BLaER1 (cell line): ENCODE data around the gene CCDC13.

Source experiments
- H3K27ac ChIP-seq: shearing (Covaris generic); formaldehyde crosslinking; 2 replicates; pipeline ENCODE4 v1.8.1; 2022
- H3K27me3 ChIP-seq: shearing (Covaris generic); formaldehyde crosslinking; 2 replicates; pipeline ENCODE4 v1.8.1; 2022
- H3K36me3 ChIP-seq: shearing (Covaris generic); formaldehyde crosslinking; 2 replicates; pipeline ENCODE4 v1.8.1; 2022
- H3K4me1 ChIP-seq: shearing (Covaris generic); formaldehyde crosslinking; 2 replicates; pipeline ENCODE4 v1.8.1; 2022
- H3K4me2 ChIP-seq: shearing (Covaris generic); formaldehyde crosslinking; 2 replicates; pipeline ENCODE4 v1.8.1; 2022
- H3K4me3 ChIP-seq: shearing (Covaris generic); formaldehyde crosslinking; 2 replicates; pipeline ENCODE4 v1.8.1; 2022
- H3K9ac ChIP-seq: shearing (Covaris generic); formaldehyde crosslinking; 2 replicates; pipeline ENCODE4 v1.8.1; 2022
- H3K9me3 ChIP-seq: shearing (Covaris generic); formaldehyde crosslinking; 2 replicates; pipeline ENCODE4 v1.8.1; 2022
- H4K20me1 ChIP-seq: shearing (Covaris generic); formaldehyde crosslinking; 2 replicates; pipeline ENCODE4 v1.8.1; 2022
- Cebpa-rat ChIP-seq: shearing (Covaris generic); IDR thresholded peaks from 2 replicates; pipeline ENCODE4 v1.8.1; 2022

The CCDC13 gene

DNA sequence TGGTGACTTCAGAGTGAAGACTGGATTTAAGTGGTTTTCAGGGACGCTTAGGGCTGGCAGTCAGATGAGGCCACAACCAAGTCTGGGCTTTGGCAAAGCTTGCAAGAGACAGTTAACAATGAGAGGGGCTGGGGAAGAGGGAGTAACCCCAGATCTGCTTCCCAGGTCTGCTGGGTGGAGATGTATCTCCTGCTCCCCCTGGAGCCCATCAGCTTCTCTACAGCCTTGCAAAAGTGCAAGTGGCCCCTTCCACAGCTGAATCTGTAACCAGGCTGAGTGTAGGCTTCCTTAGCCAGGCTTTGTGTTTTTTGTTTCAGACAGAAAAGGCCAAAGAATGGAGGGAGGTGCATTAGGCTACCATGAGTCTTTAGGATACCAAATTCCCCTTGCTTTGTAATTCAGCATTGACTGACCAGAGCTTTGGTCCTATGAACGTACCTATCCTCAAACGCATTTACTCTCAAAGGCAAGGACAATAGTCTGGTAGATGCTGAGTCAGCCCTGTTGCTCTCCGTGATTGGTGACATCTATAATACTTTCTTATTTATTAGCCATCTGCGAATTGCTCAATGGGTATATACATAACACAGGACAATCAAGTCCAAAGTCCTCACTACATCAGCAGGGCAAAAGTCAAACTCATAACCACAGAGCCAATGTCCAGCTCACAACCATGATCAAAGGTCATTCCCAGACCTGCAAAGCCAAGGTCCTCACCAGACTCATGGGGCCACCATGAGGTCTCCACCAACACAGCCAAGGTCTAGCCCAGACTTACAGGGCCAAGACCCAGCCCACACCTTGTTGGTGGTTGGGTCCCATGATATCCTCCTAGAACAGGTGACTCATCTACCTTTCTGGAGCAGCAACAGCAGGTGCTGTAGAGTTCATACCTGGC is 17.1 kb downstream of the CCDC13 start:
- H3K27me3 ChIP-seq = no peaks in the 10 kb centered on the region
- no peaks in the 10 kb centered on the region for H3K9me3 ChIP-seq
- H3K9ac ChIP-seq = no peak overlapping the region
- H3K36me3 ChIP-seq = no peaks in the 10 kb centered on the region
- no peak overlapping the region for H3K4me3 ChIP-seq
- no peaks in the 10 kb centered on the region for H4K20me1 ChIP-seq
- H3K4me1 ChIP-seq = no peaks in the 10 kb centered on the region
- no peak overlapping the region for H3K27ac ChIP-seq
- no peak for TF ChIP-seq Cebpa-rat
- no peak overlapping the region for H3K4me2 ChIP-seq

DNA sequence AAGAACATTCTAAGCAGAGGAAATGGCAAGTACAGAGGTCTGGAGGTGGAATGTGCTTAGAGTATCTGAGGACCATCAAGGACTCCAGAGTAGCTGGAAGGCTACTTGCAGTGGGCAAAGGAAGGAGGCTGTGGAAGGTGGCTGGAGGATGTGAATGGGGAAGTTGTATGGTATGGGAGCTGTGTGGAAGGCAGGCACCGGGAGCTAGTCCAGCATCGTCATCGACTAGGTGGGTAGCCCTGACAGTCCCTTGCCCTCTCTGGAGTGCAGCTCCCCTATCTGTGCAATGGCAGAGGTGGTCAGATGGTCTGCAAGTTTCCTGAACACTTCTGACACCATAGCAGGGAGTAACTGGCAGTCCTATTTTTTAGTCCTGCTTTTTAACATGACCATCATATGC is 19.3 kb downstream of the CCDC13 start:
- H3K4me1 ChIP-seq = no peaks in the 10 kb centered on the region
- no peaks in the 10 kb centered on the region for H4K20me1 ChIP-seq
- no peaks in the 10 kb centered on the region for H3K9me3 ChIP-seq
- H3K36me3 ChIP-seq = no peaks in the 10 kb centered on the region
- no peak for TF ChIP-seq Cebpa-rat
- H3K27me3 ChIP-seq = no peaks in the 10 kb centered on the region
- no peak overlapping the region for H3K9ac ChIP-seq
- no peak overlapping the region for H3K27ac ChIP-seq
- H3K4me2 ChIP-seq = no peak overlapping the region
- no peak overlapping the region for H3K4me3 ChIP-seq

GRCh38 chr3:42752961-42753360 is 20.1 kb downstream of the CCDC13 start:
- H4K20me1 ChIP-seq = no peaks in the 10 kb centered on the region
- no peak overlapping the region for H3K4me2 ChIP-seq
- H3K36me3 ChIP-seq = no peaks in the 10 kb centered on the region
- no peak overlapping the region for H3K9ac ChIP-seq
- H3K4me1 ChIP-seq = peaks cover 4% of the 10 kb centered on the region
- no peaks in the 10 kb centered on the region for H3K27me3 ChIP-seq
- H3K27ac ChIP-seq = no peak overlapping the region
- TF ChIP-seq Cebpa-rat = no peak
- H3K4me3 ChIP-seq = no peak overlapping the region
- no peaks in the 10 kb centered on the region for H3K9me3 ChIP-seq

GRCh38 chr3:42752441-42752840 is 20.6 kb downstream of the CCDC13 start:
- H3K27ac ChIP-seq = no peak overlapping the region
- no peaks in the 10 kb centered on the region for H3K36me3 ChIP-seq
- H3K4me3 ChIP-seq = no peak overlapping the region
- H3K4me2 ChIP-seq = no peak overlapping the region
- peaks cover 9% of the 10 kb centered on the region for H3K4me1 ChIP-seq
- H3K27me3 ChIP-seq = no peaks in the 10 kb centered on the region
- no peak for TF ChIP-seq Cebpa-rat
- H3K9ac ChIP-seq = no peak overlapping the region
- no peaks in the 10 kb centered on the region for H4K20me1 ChIP-seq
- no peaks in the 10 kb centered on the region for H3K9me3 ChIP-seq

GRCh38 chr3:42751609-42752008 is 21.4 kb downstream of the CCDC13 start:
- no peak overlapping the region for H3K9ac ChIP-seq
- no peak for TF ChIP-seq Cebpa-rat
- no peak overlapping the region for H3K27ac ChIP-seq
- H3K27me3 ChIP-seq = no peaks in the 10 kb centered on the region
- H3K4me1 ChIP-seq = peaks cover 15% of the 10 kb centered on the region
- H3K9me3 ChIP-seq = no peaks in the 10 kb centered on the region
- H3K36me3 ChIP-seq = no peaks in the 10 kb centered on the region
- no peaks in the 10 kb centered on the region for H4K20me1 ChIP-seq
- H3K4me3 ChIP-seq = no peak overlapping the region
- no peak overlapping the region for H3K4me2 ChIP-seq

GRCh38 chr3:42750834-42751233 is 22.2 kb downstream of the CCDC13 start:
- Histone ChIP-seq H3K27me3 (no peaks in the 10 kb centered on the region), H3K9ac (no peak overlapping the region), H3K4me1 (peaks cover 15% of the 10 kb centered on the region), H3K36me3 (no peaks in the 10 kb centered on the region), H3K4me2 (no peak overlapping the region), H4K20me1 (no peaks in the 10 kb centered on the region), H3K4me3 (no peak overlapping the region), H3K9me3 (no peaks in the 10 kb centered on the region), H3K27ac (no peak overlapping the region)
- TF ChIP-seq Cebpa-rat = no peak

DNA sequence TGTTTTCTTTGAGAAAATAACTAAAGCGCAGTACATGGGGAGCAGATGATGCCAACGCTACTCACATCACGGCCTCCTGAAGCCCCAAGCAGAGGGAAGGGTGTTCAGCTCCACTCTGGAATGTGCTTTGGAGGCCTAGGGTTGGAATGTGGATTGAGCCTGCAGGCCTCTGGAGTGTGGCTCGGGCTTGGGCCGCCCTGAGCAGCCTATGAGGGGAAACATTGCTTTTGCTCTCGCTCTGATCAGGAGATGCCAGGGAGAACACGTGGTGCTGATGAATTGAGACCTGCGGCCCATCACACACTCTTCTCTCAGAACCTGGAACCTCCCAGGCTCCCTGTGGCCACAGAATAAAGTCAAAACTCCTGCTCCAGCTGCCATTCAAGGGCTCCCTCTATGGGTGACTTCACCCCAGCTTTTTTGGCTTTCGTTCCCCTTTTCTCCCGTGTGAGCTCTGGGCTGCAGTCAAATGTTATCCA is 23.3 kb downstream of the CCDC13 start:
- H3K9ac ChIP-seq = no peak overlapping the region
- H4K20me1 ChIP-seq = no peaks in the 10 kb centered on the region
- no peaks in the 10 kb centered on the region for H3K36me3 ChIP-seq
- no peak overlapping the region for H3K27ac ChIP-seq
- TF ChIP-seq Cebpa-rat = no peak
- no peaks in the 10 kb centered on the region for H3K9me3 ChIP-seq
- H3K4me1 ChIP-seq = peaks cover 15% of the 10 kb centered on the region
- no peaks in the 10 kb centered on the region for H3K27me3 ChIP-seq
- no peak overlapping the region for H3K4me3 ChIP-seq
- no peak overlapping the region for H3K4me2 ChIP-seq

DNA sequence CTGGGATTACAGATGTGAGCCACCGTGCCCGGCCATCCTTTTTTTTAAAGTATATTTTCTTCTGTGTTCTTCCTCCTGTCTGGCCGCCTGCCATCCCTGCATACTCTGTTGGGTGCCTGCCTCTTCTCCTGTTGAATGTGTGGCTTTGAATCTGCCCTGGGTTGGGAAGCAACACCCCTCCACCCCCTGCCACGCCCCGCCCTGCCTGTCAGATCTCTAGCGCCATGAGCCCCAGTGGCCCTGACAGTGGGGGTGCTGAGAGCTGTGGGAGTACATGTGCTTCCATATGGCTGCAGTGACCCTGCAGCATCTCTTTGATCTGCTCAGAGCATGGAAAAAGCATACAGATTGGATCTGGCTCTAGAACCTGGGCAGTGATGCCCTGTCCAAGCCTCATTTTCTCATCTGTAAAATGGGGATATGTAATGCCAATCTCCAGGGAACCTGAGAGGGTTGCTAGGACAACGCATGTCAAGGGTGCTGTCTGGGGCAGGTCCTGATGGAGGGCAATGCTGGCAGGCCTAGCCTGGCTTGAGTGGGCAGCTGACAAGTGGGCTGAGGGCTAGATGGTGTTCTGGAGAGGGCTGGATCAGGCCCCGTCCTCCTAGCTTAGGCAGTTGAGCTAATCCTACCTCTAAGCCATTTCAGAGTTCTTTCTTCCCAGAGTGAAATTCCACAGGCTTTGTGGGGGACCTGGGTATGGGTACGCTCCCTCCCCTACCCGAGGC is 23.9 kb downstream of the CCDC13 start:
- Histone ChIP-seq H3K36me3 (no peaks in the 10 kb centered on the region), H3K9me3 (no peaks in the 10 kb centered on the region), H3K9ac (no peak overlapping the region), H3K4me2 (no peak overlapping the region), H3K27me3 (no peaks in the 10 kb centered on the region), H4K20me1 (no peaks in the 10 kb centered on the region), H3K4me3 (no peak overlapping the region), H3K4me1 (peaks cover 15% of the 10 kb centered on the region), H3K27ac (no peak overlapping the region)
- TF ChIP-seq Cebpa-rat = no peak

- no peaks in the 10 kb centered on the region for H3K9me3 ChIP-seq
- H3K4me1 ChIP-seq = peaks cover 15% of the 10 kb centered on the region
- no peaks in the 10 kb centered on the region for H4K20me1 ChIP-seq
- peak overlapping the region; percentile 65 for H3K4me2 ChIP-seq
- H3K9ac ChIP-seq = peak overlapping the region; percentile 53; the same call in 1 of the 2 replicates
- no peaks in the 10 kb centered on the region for H3K27me3 ChIP-seq
- no peaks in the 10 kb centered on the region for H3K36me3 ChIP-seq
- no peak overlapping the region for H3K27ac ChIP-seq
- H3K4me3 ChIP-seq = no peak overlapping the region
- TF ChIP-seq Cebpa-rat = no peak
Observed at GRCh38 chr3:42747581-42747980, 25.5 kb downstream of the CCDC13 start.
